ENCODE data around the gene RAPGEF5.

RAPGEF5 gene

DNA sequence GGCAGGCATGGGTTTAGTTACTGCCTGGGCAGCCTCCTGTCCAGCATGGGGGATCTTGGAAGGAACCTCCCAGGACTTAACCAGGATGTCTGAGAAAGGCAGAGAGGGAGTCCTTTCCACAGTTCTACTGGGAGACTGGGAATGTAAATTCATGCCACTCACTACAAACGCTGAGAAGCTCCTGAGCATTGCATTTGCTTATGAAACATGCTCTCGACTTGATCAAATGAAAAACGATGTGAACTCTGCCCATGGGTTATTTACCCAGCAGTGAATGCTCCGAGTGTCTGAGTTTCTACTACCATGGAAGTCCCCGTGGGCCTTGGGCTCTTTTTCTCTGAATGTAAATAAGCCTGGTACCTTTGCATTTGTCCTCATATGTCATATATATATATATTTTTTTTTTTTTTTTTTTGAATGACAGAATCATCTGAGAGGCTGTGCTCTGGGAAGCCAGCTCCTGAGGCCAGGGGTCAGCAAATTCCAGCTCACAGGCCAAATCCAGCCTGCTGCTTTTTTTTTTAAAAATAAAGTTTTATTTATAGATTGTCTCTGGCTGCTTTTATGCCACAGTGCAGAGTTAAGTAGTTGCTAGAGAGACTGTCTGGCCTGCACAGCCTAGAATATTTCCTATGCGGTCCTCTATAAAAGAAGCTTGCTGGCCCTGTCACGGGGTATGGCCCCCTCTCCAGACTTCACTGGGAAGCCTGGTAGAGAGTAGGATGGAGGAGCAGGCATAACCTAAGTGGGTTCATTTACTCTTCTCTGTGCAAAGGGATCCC lies 21.4 kb upstream of the RAPGEF5 start:
- WGBS, 2 experiments = 86 to 88% methylated on average over 7 of the region's 7 CpGs
- no peaks in the 10 kb centered on the region for H3K27me3 ChIP-seq (ENCODE audit: control insufficient read depth, insufficient read depth, low read length, poor library complexity, severe bottlenecking)
- H3K9me3 ChIP-seq (ENCODE audit: control insufficient read depth, low read length) = no peaks in the 10 kb centered on the region
- H3K4me3 ChIP-seq (ENCODE audit: insufficient read depth, low read depth, low read length) = no peak overlapping the region
- no peaks in the 10 kb centered on the region for H3K4me1 ChIP-seq (ENCODE audit: control insufficient read depth, insufficient read depth, low read length)
- H3K36me3 ChIP-seq (ENCODE audit: control insufficient read depth, insufficient read depth, low read length) = no peaks in the 10 kb centered on the region
- H3K27ac ChIP-seq (ENCODE audit: insufficient read depth, low read depth, low read length, poor library complexity, severe bottlenecking) = no peak overlapping the region

DNA sequence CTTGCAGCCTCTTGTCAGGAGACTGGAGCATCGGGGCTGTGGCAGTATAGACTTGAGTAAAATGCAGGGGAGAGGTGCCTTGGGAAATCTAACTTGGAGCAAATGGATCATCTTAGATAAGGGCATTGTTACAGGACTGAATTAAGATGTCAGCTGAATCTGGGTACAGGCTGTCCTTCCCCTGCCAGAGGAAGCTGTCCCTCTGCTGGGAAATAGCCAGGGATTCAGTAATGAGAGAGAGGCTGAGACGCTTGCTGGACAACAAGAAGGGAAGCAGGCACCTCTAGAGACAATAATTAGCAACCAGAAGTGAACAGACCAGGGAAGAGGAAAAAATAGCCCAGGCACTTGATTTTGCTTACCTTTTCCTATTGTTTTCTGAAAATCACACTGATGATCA lies 20.7 kb upstream of the RAPGEF5 start:
- H3K36me3 ChIP-seq (ENCODE audit: control insufficient read depth, insufficient read depth, low read length) = no peaks in the 10 kb centered on the region
- no peaks in the 10 kb centered on the region for H3K9me3 ChIP-seq (ENCODE audit: control insufficient read depth, low read length)
- no peak overlapping the region for H3K4me3 ChIP-seq (ENCODE audit: insufficient read depth, low read depth, low read length)
- WGBS, 2 experiments = 88 to 91% methylated on average over 2 of the region's 2 CpGs
- no peak overlapping the region for H3K27ac ChIP-seq (ENCODE audit: insufficient read depth, low read depth, low read length, poor library complexity, severe bottlenecking)
- H3K27me3 ChIP-seq (ENCODE audit: control insufficient read depth, insufficient read depth, low read length, poor library complexity, severe bottlenecking) = no peaks in the 10 kb centered on the region
- H3K4me1 ChIP-seq (ENCODE audit: control insufficient read depth, insufficient read depth, low read length) = no peaks in the 10 kb centered on the region

DNA sequence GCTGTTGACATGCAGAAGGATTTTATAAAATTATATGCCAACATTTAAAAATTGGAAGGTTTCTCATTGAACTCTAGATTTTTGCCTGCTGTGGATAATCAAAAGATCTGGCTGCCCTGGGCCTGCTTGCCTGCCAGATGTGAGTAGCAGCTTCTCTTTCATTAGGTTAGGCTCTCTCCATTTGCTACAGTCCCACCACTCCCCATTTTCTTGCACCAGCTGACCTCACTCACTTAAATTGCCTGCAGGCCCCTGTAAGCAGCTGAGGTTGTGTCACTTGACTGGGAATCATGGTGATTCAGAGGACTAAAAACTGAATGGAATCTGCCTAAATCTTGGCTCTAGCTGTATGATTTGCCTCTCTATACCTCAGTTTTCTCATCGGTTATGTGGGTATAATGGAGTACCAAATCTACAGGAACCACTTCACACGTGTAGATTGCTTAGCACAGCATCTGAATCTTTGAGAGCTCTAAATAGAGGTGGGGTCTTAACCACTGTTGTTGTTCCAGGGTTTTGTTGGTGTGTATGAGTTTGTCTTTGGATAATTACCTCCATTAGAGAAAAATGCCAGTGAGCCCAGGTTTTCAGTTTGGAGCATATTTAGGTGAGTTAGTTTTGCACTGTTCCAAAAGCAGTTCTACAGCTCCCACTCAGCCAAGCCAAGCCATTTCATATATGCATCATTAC lies 18.6 kb upstream of the RAPGEF5 start:
- Histone ChIP-seq H3K9me3 (ENCODE audit: control insufficient read depth, low read length) (no peaks in the 10 kb centered on the region), H3K4me1 (ENCODE audit: control insufficient read depth, insufficient read depth, low read length) (no peaks in the 10 kb centered on the region), H3K36me3 (ENCODE audit: control insufficient read depth, insufficient read depth, low read length) (no peaks in the 10 kb centered on the region), H3K27me3 (ENCODE audit: control insufficient read depth, insufficient read depth, low read length, poor library complexity, severe bottlenecking) (no peaks in the 10 kb centered on the region), H3K27ac (ENCODE audit: insufficient read depth, low read depth, low read length, poor library complexity, severe bottlenecking) (no peak overlapping the region), H3K4me3 (ENCODE audit: insufficient read depth, low read depth, low read length) (no peak overlapping the region)
- whole genome bisulfite sequencing, 2 experiments = 90 to 91% methylated on average over 2 of the region's 2 CpGs

DNA sequence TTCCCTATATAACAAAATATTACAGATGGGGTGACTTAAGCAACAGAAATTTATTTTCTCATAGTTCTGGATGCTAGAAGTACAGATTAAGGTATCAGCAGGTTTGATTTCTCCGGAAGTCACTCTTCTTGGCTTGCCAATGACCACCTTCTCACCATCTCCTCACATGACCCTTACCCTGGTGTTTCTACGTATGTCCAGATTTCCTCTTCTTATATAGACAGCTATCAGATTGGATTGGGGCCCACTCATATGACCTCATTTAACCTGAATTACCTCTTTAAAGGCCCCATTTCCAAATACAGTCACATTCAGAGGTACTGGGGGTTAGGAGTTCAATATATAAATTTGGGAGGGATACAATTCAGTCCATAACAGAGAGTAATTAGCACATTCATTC lies 17.0 kb upstream of the RAPGEF5 start:
- 82 to 93% methylated on average over 2 of the region's 2 CpGs for WGBS, 2 experiments
- H3K9me3 ChIP-seq (ENCODE audit: control insufficient read depth, low read length) = no peaks in the 10 kb centered on the region

DNA sequence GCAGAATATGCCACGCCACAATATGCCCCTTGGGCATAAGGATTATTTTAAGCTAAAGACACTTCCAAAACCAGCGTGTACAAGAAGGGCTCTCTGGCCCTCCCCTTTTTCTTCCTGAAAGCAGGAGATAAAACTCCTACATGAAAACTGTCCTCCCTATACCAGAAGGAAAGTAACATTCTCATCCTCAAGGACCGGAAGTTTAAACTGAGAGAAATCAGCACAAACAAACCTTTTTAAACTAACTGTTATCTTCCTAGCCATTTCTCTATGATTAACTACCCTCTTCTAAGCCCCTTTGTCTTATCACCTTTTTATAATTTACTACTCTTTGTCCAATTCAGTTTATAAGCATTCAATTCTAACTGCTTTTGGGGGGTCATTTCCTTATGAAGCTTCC lies 16.4 kb upstream of the RAPGEF5 start:
- H3K9me3 ChIP-seq (ENCODE audit: control insufficient read depth, low read length) = no peaks in the 10 kb centered on the region
- no peaks in the 10 kb centered on the region for H3K27me3 ChIP-seq (ENCODE audit: control insufficient read depth, insufficient read depth, low read length, poor library complexity, severe bottlenecking)
- H3K27ac ChIP-seq (ENCODE audit: insufficient read depth, low read depth, low read length, poor library complexity, severe bottlenecking) = no peak overlapping the region
- H3K4me3 ChIP-seq (ENCODE audit: insufficient read depth, low read depth, low read length) = no peak overlapping the region
- H3K36me3 ChIP-seq (ENCODE audit: control insufficient read depth, insufficient read depth, low read length) = no peaks in the 10 kb centered on the region
- H3K4me1 ChIP-seq (ENCODE audit: control insufficient read depth, insufficient read depth, low read length) = no peaks in the 10 kb centered on the region
- 89 to 90% methylated on average over 3 of the region's 3 CpGs for WGBS, 2 experiments

More for the DNA sequence above, 17.0 kb upstream of the RAPGEF5 start:
- Histone ChIP-seq H3K36me3 (ENCODE audit: control insufficient read depth, insufficient read depth, low read length) (no peaks in the 10 kb centered on the region), H3K27ac (ENCODE audit: insufficient read depth, low read depth, low read length, poor library complexity, severe bottlenecking) (no peak overlapping the region), H3K27me3 (ENCODE audit: control insufficient read depth, insufficient read depth, low read length, poor library complexity, severe bottlenecking) (no peaks in the 10 kb centered on the region), H3K4me3 (ENCODE audit: insufficient read depth, low read depth, low read length) (no peak overlapping the region), H3K4me1 (ENCODE audit: control insufficient read depth, insufficient read depth, low read length) (no peaks in the 10 kb centered on the region)

DNA sequence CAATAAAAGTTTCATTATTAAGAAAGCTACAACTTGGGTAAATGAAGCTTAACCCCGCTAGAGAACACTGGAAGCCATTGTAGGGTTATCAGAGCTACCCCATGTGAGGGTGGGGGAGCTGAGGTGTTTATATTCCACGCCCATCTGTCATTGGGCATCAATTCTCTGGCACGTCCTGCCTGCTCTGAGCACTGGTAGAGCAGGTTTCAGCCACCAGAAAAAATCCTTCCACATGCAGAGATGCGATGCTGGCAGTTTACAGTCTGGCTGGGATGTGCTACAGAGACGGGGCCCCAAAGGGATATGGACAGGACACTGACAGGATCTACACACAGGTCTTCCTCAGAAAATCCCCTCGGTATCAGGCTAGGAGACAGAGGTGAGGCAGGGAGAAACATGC lies 15.9 kb upstream of the RAPGEF5 start:
- no peaks in the 10 kb centered on the region for H3K36me3 ChIP-seq (ENCODE audit: control insufficient read depth, insufficient read depth, low read length)
- no peaks in the 10 kb centered on the region for H3K27me3 ChIP-seq (ENCODE audit: control insufficient read depth, insufficient read depth, low read length, poor library complexity, severe bottlenecking)
- H3K9me3 ChIP-seq (ENCODE audit: control insufficient read depth, low read length) = no peaks in the 10 kb centered on the region
- no peak overlapping the region for H3K27ac ChIP-seq (ENCODE audit: insufficient read depth, low read depth, low read length, poor library complexity, severe bottlenecking)
- H3K4me3 ChIP-seq (ENCODE audit: insufficient read depth, low read depth, low read length) = no peak overlapping the region
- no peaks in the 10 kb centered on the region for H3K4me1 ChIP-seq (ENCODE audit: control insufficient read depth, insufficient read depth, low read length)
- 91 to 96% methylated on average over 6 of the region's 6 CpGs for WGBS, 2 experiments

DNA sequence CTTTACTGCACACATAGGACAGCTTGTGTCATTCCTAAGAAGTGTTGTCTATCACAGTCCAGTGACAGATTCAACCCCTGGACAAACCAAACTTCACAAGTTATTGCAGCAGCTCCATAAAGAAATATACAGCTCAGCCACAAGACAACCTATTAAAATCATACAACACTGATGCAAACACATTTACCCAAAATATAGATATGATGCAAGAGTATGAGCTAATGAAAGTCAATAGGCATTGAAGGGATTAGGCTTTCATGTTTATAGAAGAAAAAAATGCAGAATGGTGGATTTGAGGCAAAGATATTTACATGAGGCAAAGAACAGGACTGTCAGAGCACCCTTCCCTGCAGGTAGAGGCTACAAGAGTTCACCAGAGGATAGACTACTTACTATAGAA lies 14.9 kb upstream of the RAPGEF5 start:
- H3K27ac ChIP-seq (ENCODE audit: insufficient read depth, low read depth, low read length, poor library complexity, severe bottlenecking) = no peak overlapping the region
- no peaks in the 10 kb centered on the region for H3K36me3 ChIP-seq (ENCODE audit: control insufficient read depth, insufficient read depth, low read length)
- H3K9me3 ChIP-seq (ENCODE audit: control insufficient read depth, low read length) = no peaks in the 10 kb centered on the region
- no peaks in the 10 kb centered on the region for H3K27me3 ChIP-seq (ENCODE audit: control insufficient read depth, insufficient read depth, low read length, poor library complexity, severe bottlenecking)
- no peak overlapping the region for H3K4me3 ChIP-seq (ENCODE audit: insufficient read depth, low read depth, low read length)
- no peaks in the 10 kb centered on the region for H3K4me1 ChIP-seq (ENCODE audit: control insufficient read depth, insufficient read depth, low read length)

DNA sequence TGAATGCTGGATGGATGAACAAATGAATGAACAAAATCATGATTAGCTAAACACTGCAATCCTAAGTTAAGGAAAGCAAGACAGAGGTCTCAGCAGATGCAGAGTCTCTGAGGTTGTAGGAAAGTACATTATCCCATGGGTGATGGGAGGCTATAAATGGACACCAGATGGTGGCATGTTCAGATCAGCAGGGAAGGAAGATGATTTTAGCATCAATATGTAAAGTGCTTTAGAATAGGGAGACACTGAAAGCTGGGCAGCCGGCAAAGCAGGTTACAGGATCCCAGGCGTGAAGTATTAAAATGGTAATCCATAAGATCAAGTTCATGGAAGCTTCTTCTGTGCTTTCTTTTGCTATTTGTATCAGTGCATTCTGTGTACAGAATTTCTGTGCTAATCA lies 7.9 kb upstream of the RAPGEF5 start:
- H3K4me1 ChIP-seq (ENCODE audit: control insufficient read depth, insufficient read depth, low read length) = no peaks in the 10 kb centered on the region
- 94 to 96% methylated on average over 2 of the region's 2 CpGs for WGBS, 2 experiments
- no peak overlapping the region for H3K27ac ChIP-seq (ENCODE audit: insufficient read depth, low read depth, low read length, poor library complexity, severe bottlenecking)
- H3K27me3 ChIP-seq (ENCODE audit: control insufficient read depth, insufficient read depth, low read length, poor library complexity, severe bottlenecking) = no peaks in the 10 kb centered on the region
- no peak overlapping the region for H3K4me3 ChIP-seq (ENCODE audit: insufficient read depth, low read depth, low read length)
- no peaks in the 10 kb centered on the region for H3K9me3 ChIP-seq (ENCODE audit: control insufficient read depth, low read length)
- H3K36me3 ChIP-seq (ENCODE audit: control insufficient read depth, insufficient read depth, low read length) = no peaks in the 10 kb centered on the region

DNA sequence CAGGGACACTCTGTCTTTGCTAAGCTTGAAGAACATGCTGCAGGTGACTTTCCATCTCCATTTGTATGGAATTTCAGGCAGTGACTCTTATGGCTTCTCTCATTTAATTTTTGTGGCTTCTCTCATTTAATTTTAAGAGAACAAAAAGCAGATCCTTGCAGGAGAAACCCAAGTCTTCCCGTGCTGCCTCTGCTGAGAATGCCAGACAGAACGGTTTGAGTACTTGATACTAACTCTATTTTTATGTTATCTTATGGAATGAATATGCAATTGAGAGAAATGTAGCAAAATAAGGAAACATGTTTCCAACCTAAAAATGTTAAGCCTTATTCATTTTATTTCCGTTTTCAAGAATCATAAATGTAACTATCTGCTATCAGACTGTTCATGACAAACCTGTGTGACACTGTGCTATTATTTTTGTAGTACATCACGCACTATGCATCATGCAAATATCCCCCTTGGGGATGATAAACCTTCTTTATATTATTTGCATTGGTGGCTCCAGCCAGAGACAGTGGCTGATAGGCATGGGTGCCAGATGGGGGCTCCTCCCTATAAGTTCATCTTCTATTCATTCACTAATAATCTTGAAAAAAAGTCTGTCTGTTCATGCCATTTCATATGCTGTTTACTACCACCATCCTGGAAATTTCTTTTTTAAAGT lies 6.9 kb upstream of the RAPGEF5 start:
- no peaks in the 10 kb centered on the region for H3K36me3 ChIP-seq (ENCODE audit: control insufficient read depth, insufficient read depth, low read length)
- 80 to 93% methylated on average over 4 of the region's 4 CpGs for WGBS, 2 experiments
- no peaks in the 10 kb centered on the region for H3K9me3 ChIP-seq (ENCODE audit: control insufficient read depth, low read length)
- no peak overlapping the region for H3K27ac ChIP-seq (ENCODE audit: insufficient read depth, low read depth, low read length, poor library complexity, severe bottlenecking)
- no peak overlapping the region for H3K4me3 ChIP-seq (ENCODE audit: insufficient read depth, low read depth, low read length)
- H3K27me3 ChIP-seq (ENCODE audit: control insufficient read depth, insufficient read depth, low read length, poor library complexity, severe bottlenecking) = no peaks in the 10 kb centered on the region
- H3K4me1 ChIP-seq (ENCODE audit: control insufficient read depth, insufficient read depth, low read length) = no peaks in the 10 kb centered on the region

DNA sequence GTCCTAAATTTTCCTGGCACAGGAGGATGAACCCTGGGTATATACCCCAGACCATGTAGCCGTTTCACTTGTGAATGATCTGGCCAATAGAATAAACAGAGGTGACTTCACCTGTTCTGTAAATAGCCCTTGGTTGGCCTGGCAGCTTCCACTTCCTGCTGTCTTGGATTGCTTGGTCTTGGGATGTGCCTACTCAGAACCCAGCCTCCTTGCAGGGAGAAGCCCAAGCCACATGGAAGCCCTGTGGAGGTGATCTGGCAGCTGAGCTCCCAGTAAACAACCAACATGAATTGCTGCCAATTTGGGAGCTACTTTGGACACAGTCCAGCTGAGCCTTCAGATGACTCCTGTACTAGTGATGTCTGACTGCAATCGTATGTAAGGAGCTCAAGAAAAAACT lies 4.8 kb upstream of the RAPGEF5 start:
- Histone ChIP-seq H3K27ac (ENCODE audit: insufficient read depth, low read depth, low read length, poor library complexity, severe bottlenecking) (no peak overlapping the region), H3K9me3 (ENCODE audit: control insufficient read depth, low read length) (no peaks in the 10 kb centered on the region), H3K4me3 (ENCODE audit: insufficient read depth, low read depth, low read length) (no peak overlapping the region), H3K27me3 (ENCODE audit: control insufficient read depth, insufficient read depth, low read length, poor library complexity, severe bottlenecking) (peaks cover 14% of the 10 kb centered on the region), H3K4me1 (ENCODE audit: control insufficient read depth, insufficient read depth, low read length) (no peaks in the 10 kb centered on the region), H3K36me3 (ENCODE audit: control insufficient read depth, insufficient read depth, low read length) (no peaks in the 10 kb centered on the region)
- WGBS, 2 experiments = 97 to 99% methylated on average over 2 of the region's 2 CpGs

All from ectodermal cell (in vitro differentiated cells).